H1 (cell line): Measurements from ENCODE around the gene PAX3. TPM values are rescaled to one million over a fixed set of nuclear protein-coding genes. Genes with fewer than 3 reads are reported as not detected.

ENCODE experiments used
- CTCF ChIA-PET: fragments of 300-600 bp; sonication (Branson Sonifier 250); formaldehyde crosslinking; loops from one replicate; lab custom pipeline; 2021; ENCODE audit not compliant: partially characterized antibody; lab: Charles Lee
- POLR2A ChIA-PET: fragments of 300-600 bp; sonication (Branson Sonifier 250); formaldehyde crosslinking; loops from one replicate; lab custom pipeline; 2021; ENCODE audit warnings: inconsistent platforms; ENCODE audit not compliant: partially characterized antibody; lab: Charles Lee
- DNase-seq, 2 experiments: peaks; one replicate each; pipeline versions ENCODE4 v3.0.0 to v3.0.0-alpha.2; 2010 to 2022; ENCODE audit warnings: low spot score in 2 of 2, low read depth in 1 of 2, mixed read lengths in 1 of 2
- FAIRE-seq: peaks from 2 replicates; lab custom pipeline; 2011; peaks lifted over from hg19 to GRCh38; lab: Jason Lieb, UNC
- H2AFZ ChIP-seq: 2 replicates; pipeline ENCODE4 v1.8.1; 2012; ENCODE audit warnings: low read length, inconsistent platforms
- H2AK5ac ChIP-seq: 2 replicates; pipeline ENCODE4 v1.6.1; 2013; ENCODE audit warnings: low read depth, low read length
- H2BK120ac ChIP-seq: replicated peaks from 2 replicates; pipeline ENCODE3; 2013; ENCODE audit warnings: low read depth, low read length, inconsistent platforms
- H2BK12ac ChIP-seq: 2 replicates; pipeline ENCODE4 v1.6.1; 2013; ENCODE audit warnings: low read depth, low read length
- H2BK15ac ChIP-seq: 2 replicates; pipeline ENCODE4 v1.6.1; 2013; ENCODE audit warnings: low read length
- H2BK20ac ChIP-seq: 2 replicates; pipeline ENCODE4 v1.6.1; 2013; ENCODE audit warnings: low read length
- H2BK5ac ChIP-seq: 2 replicates; pipeline ENCODE4 v1.6.1; 2013; ENCODE audit warnings: low read depth, low read length
- H3K14ac ChIP-seq: 2 replicates; pipeline ENCODE4 v1.6.1; 2013; ENCODE audit warnings: inconsistent platforms; ENCODE audit not compliant: insufficient read length
- H3K18ac ChIP-seq: 2 replicates; pipeline ENCODE4 v1.6.1; 2013; ENCODE audit warnings: low read length; ENCODE audit errors: extremely low read depth
- H3K23ac ChIP-seq: 2 replicates; pipeline ENCODE4 v1.6.1; 2013; ENCODE audit warnings: inconsistent platforms; ENCODE audit not compliant: insufficient read length
- H3K23me2 ChIP-seq: 2 replicates; pipeline ENCODE4 v1.6.1; 2013; ENCODE audit warnings: low read depth, low read length
- H3K27ac ChIP-seq: 2 replicates; pipeline ENCODE4 v1.6.1; 2011; ENCODE audit warnings: low read depth, low read length, inconsistent platforms
- H3K27me3 ChIP-seq, 4 experiments: replicated peaks in 1 of 4; 1 replicate in 1 of 4; 2 replicates in 3 of 4; pipeline versions ENCODE4 v1.6.1 to v1.8.1; 2011 to 2013; ENCODE audit warnings: low read length in 3 of 4, mild to moderate bottlenecking in 3 of 4, inconsistent platforms in 2 of 4, mixed read lengths in 2 of 4, moderate library complexity in 1 of 4; ENCODE audit not compliant: control insufficient read depth in 3 of 4, insufficient read depth in 3 of 4; ENCODE audit errors: extremely low read depth in 1 of 4
- H3K36me3 ChIP-seq, 4 experiments: 2 replicates each; pipeline versions ENCODE4 v1.6.1 to v1.8.1; 2011 to 2013; ENCODE audit warnings: mild to moderate bottlenecking in 4 of 4, low read length in 3 of 4, moderate library complexity in 2 of 4, control low read depth in 1 of 4, inconsistent platforms in 1 of 4; ENCODE audit not compliant: insufficient read depth in 4 of 4, control insufficient read depth in 2 of 4
- H3K4ac ChIP-seq: replicated peaks from 2 replicates; pipeline ENCODE3; 2013; ENCODE audit warnings: low read length, low read depth, mixed read lengths, inconsistent platforms; ENCODE audit not compliant: insufficient read length
- H3K4me1 ChIP-seq, 4 experiments: replicated peaks in 1 of 4; 1 replicate in 1 of 4; 2 replicates in 3 of 4; pipeline versions ENCODE4 v1.6.1 to v1.8.1; 2011 to 2013; ENCODE audit warnings: low read length in 3 of 4, inconsistent platforms in 2 of 4, mixed read lengths in 1 of 4; ENCODE audit not compliant: insufficient read depth in 4 of 4, control insufficient read depth in 3 of 4
- H3K4me2 ChIP-seq, 2 experiments: 2 replicates each; pipeline versions ENCODE4 v1.6.1 to v1.8.1; 2011 to 2013; ENCODE audit warnings: low read depth in 2 of 2, low read length in 2 of 2, control low read depth in 1 of 2, inconsistent platforms in 1 of 2, mild to moderate bottlenecking in 1 of 2; ENCODE audit not compliant: insufficient read depth in 1 of 2
- H3K4me3 ChIP-seq, 4 experiments: fragments of 200-600, 300-600 bp in 1 of 4; sonication (generic), shearing (Covaris generic), sonication (Bioruptor Twin) in 1 of 4; 2 replicates each; pipeline versions ENCODE4 v1.5.1 to v1.8.1; 2011 to 2016; ENCODE audit warnings: low read length in 4 of 4, low read depth in 3 of 4, control low read depth in 2 of 4, inconsistent platforms in 2 of 4, mild to moderate bottlenecking in 2 of 4, mixed read lengths in 1 of 4, moderate library complexity in 1 of 4; ENCODE audit not compliant: insufficient read depth in 2 of 4; ENCODE audit errors: extremely low read depth in 1 of 4
- H3K56ac ChIP-seq: replicated peaks from 2 replicates; pipeline ENCODE3; 2013; ENCODE audit warnings: low read depth, mild to moderate bottlenecking, mixed read lengths, low read length, inconsistent platforms; ENCODE audit not compliant: insufficient read length
- H3K79me1 ChIP-seq: 2 replicates; pipeline ENCODE4 v1.6.1; 2013; ENCODE audit warnings: low read depth, low read length, control low read depth
- H3K79me2 ChIP-seq, 2 experiments: 2 replicates each; pipeline versions ENCODE4 v1.6.1 to v1.8.1; 2012 to 2013; ENCODE audit warnings: low read length in 2 of 2, mild to moderate bottlenecking in 2 of 2, inconsistent platforms in 1 of 2; ENCODE audit not compliant: insufficient read depth in 2 of 2, control insufficient read depth in 1 of 2
- H3K9ac ChIP-seq, 4 experiments: replicated peaks in 1 of 4; 1 replicate in 1 of 4; 2 replicates in 3 of 4; pipeline versions ENCODE4 v1.6.1 to v1.8.1; 2011 to 2013; ENCODE audit warnings: low read depth in 3 of 4, low read length in 3 of 4, control low read depth in 2 of 4, mild to moderate bottlenecking in 2 of 4, moderate library complexity in 2 of 4, inconsistent platforms in 1 of 4; ENCODE audit errors: extremely low read depth in 1 of 4
- H3K9me3 ChIP-seq, 2 experiments: 2 replicates each; pipeline versions ENCODE4 v1.6.1 to v1.8.1; 2012 to 2013; ENCODE audit warnings: mild to moderate bottlenecking in 2 of 2, moderate library complexity in 2 of 2, control low read depth in 1 of 2, inconsistent platforms in 1 of 2, low read depth in 1 of 2, low read length in 1 of 2, mixed read lengths in 1 of 2; ENCODE audit not compliant: insufficient read depth in 2 of 2
- H4K20me1 ChIP-seq, 2 experiments: replicated peaks in 1 of 2; 2 replicates each; pipeline versions ENCODE3 to v1.8.1; 2011 to 2013; ENCODE audit warnings: inconsistent platforms in 2 of 2, low read length in 2 of 2, mild to moderate bottlenecking in 1 of 2; ENCODE audit not compliant: insufficient read depth in 2 of 2, control insufficient read depth in 1 of 2
- H4K5ac ChIP-seq: 2 replicates; pipeline ENCODE4 v1.6.1; 2013; ENCODE audit warnings: low read length, low read depth, mixed read lengths, inconsistent platforms; ENCODE audit not compliant: insufficient read length
- H4K8ac ChIP-seq: 2 replicates; pipeline ENCODE4 v1.8.0; 2013; ENCODE audit warnings: mild to moderate bottlenecking, moderate library complexity, low read length, inconsistent platforms; ENCODE audit not compliant: insufficient read depth; ENCODE audit errors: extremely low read depth
- H4K91ac ChIP-seq: replicated peaks from 2 replicates; pipeline ENCODE3; 2013; ENCODE audit warnings: low read length, mixed read lengths, inconsistent platforms; ENCODE audit not compliant: insufficient read length
- BACH1 ChIP-seq: IDR thresholded peaks from 2 replicates; pipeline ENCODE4 v1.6.1; 2012; ENCODE audit warnings: low read length, improper control_type of control experiment
- CBX8 ChIP-seq: fragments of 300-800, 300-1000 bp; sonication (generic); IDR thresholded peaks from 2 replicates; pipeline ENCODE4 v1.7.1; 2016; ENCODE audit warnings: low read depth, low read length, borderline replicate concordance
- EZH2 ChIP-seq: fragments of 200-600 bp; sonication (generic); IDR thresholded peaks from 2 replicates; pipeline ENCODE4 v1.7.1; 2012; ENCODE audit warnings: low read depth, mild to moderate bottlenecking, moderate library complexity, low read length, inconsistent platforms; ENCODE audit not compliant: severe bottlenecking
- GTF2F1 ChIP-seq: IDR thresholded peaks from 2 replicates; pipeline ENCODE4 v1.6.1; 2012; ENCODE audit warnings: low read depth, low read length, improper control_type of control experiment, borderline replicate concordance
- KDM5A ChIP-seq: fragments of 200-600 bp; IDR thresholded peaks from 2 replicates; pipeline ENCODE4 v1.7.1; 2012; ENCODE audit warnings: mild to moderate bottlenecking, low read length, inconsistent platforms, mixed read lengths
- RNF2 ChIP-seq: fragments of 200-900, 300-1000 bp; sonication (generic); IDR thresholded peaks from 2 replicates; pipeline ENCODE4 v1.7.1; 2016; ENCODE audit warnings: borderline replicate concordance, low read depth, mild to moderate bottlenecking, antibody characterized with exemption, low read length; ENCODE audit not compliant: poor library complexity, severe bottlenecking; ENCODE audit errors: missing control alignments
- SIN3A ChIP-seq, 2 experiments: IDR thresholded peaks in 1 of 2; conservative IDR thresholded peaks in 1 of 2; 2 replicates each; pipeline ENCODE4 v1.6.1; 2011 to 2012; ENCODE audit warnings: low read length in 2 of 2, improper control_type of control experiment in 1 of 2, low read depth in 1 of 2, mild to moderate bottlenecking in 1 of 2
- SUZ12 ChIP-seq: fragments of 200-600 bp; sonication (generic); IDR thresholded peaks from 2 replicates; pipeline ENCODE4 v1.6.1; 2012; ENCODE audit warnings: mild to moderate bottlenecking, inconsistent platforms, low read length, moderate library complexity, mixed read lengths
- WGBS, 2 experiments: shearing (Covaris generic) in 1 of 2; methylation state at CpG; one replicate each; pipeline versions ENCODE4 v1.1.6 to v1.1.7; 2013 to 2015; ENCODE audit warnings: low lambda C conversion rate in 2 of 2, mixed read lengths in 2 of 2, inconsistent platforms in 1 of 2, low coverage in 1 of 2, missing lambda C conversion rate in 1 of 2; ENCODE audit not compliant: insufficient replicate concordance in 2 of 2, insufficient coverage in 1 of 2, insufficient read length in 1 of 2; ENCODE audit errors: extremely low coverage in 1 of 2, missing lambda C conversion rate in 1 of 2; 5-methylcytosine and 5-hydroxymethylcytosine counted together
- polyA plus RNA-seq, 7 experiments: library from polyadenylated mRNA; depleted of rRNA in 3 of 7; stranded (reverse) in 5 of 7; unstranded in 2 of 7; fragments of >200 nt in 5 of 7; fragments of 200-250 nt in 2 of 7; gene quantifications; 1 replicate in 5 of 7; 2 replicates in 1 of 7; 4 replicates in 1 of 7; pipeline versions ENCODE4 v1.2.1 to v1.2.3, GENCODE V29; 2011 to 2013; ENCODE audit warnings: missing spikeins in 2 of 7, mixed read lengths in 2 of 7
- total RNA-seq: library from RNA; stranded (reverse); fragmentation: NEBNext Ultra II Directional; extraction: Animal tissue kit (Norgen Biotek cat#: 25700); gene quantifications from 2 replicates; pipeline ENCODE4 v1.2.1, GENCODE V29; 2021

PAX3 gene
- total and polyA plus RNA-seq, 2 of the 8 experiments (the other 6 are each of a cell fraction or from before 2014, with no cell fraction given), result 0.33 TPM; not detected in 1

GRCh38 chr2:222301796-222302118, 3.0 kb upstream of the PAX3 start:
- H2BK120ac ChIP-seq, result no peak overlapping the region
- DNase-seq, result no peak
- H3K4ac ChIP-seq, result no peak overlapping the region
- H3K14ac ChIP-seq, result no peak overlapping the region
- no peak overlapping the region for H2BK5ac ChIP-seq
- no peak overlapping the region for H2BK20ac ChIP-seq
- no peaks in the 10 kb centered on the region for H3K9me3 ChIP-seq
- H2AFZ ChIP-seq, result no peak overlapping the region
- no peak overlapping the region for H3K18ac ChIP-seq
- H2BK12ac ChIP-seq, result 0 out of 2 replicates have a peak overlapping the region, but pooled peaks have one; percentile 55
- no peak overlapping the region for H3K56ac ChIP-seq
- peak overlapping the region in 1 of 2 experiments; percentile 32; a peak in 1 of 4 replicates for H3K4me2 ChIP-seq
- no peak overlapping the region; the same call in 1 of the 2 replicates for H2BK15ac ChIP-seq
- H4K5ac ChIP-seq, result no peak overlapping the region
- H3K9ac ChIP-seq, result no peak overlapping the region
- TF ChIP-seq BACH1 (no peak), CBX8 (peak; percentile 90; the same call in 1 of the 2 replicates), RNF2 (peak; percentile 95), SUZ12 (peak; percentile 20; the same call in 1 of the 2 replicates), GTF2F1 (no peak), KDM5A (no peak), EZH2 (peak; percentile 46), SIN3A (conservative IDR thresholded peaks at IDR 0.05 in 1 of 2, IDR thresholded peaks at IDR 0.05 in 1 of 2; ENCODE audit: low read depth in 1 of 2, low read length in 2 of 2) (no peak)
- H3K23me2 ChIP-seq, result peaks cover 2% of the 10 kb centered on the region; the same call in 1 of the 2 replicates
- no peak overlapping the region for H3K23ac ChIP-seq
- H3K27me3 ChIP-seq, result peaks cover 95 to 100% (median 100%) of the 10 kb centered on the region in 4 experiments
- no peak overlapping the region for H3K27ac ChIP-seq
- H3K36me3 ChIP-seq, result no peaks in the 10 kb centered on the region; a peak in 1 of 8 replicates
- peaks cover 15 to 32% (median 24%) of the 10 kb centered on the region in 4 experiments for H3K4me1 ChIP-seq
- H2AK5ac ChIP-seq, result 0 out of 2 replicates have a peak overlapping the region, but pooled peaks have one; percentile 57
- no peak overlapping the region for H4K8ac ChIP-seq
- CTCF ChIA-PET, result interaction anchor here (0.6 to 3.1 kb wide), 8 partner anchors 9 to 332 kb away, joined by 3 to 12 read pairs (median 4); no protein-coding TSS in a partner anchor
- no peak overlapping the region for H4K91ac ChIP-seq
- H3K4me3 ChIP-seq, result no peak overlapping the region
- H3K79me1 ChIP-seq, result no peaks in the 10 kb centered on the region
- no peaks in the 10 kb centered on the region for H3K79me2 ChIP-seq
- H4K20me1 ChIP-seq, result peaks cover 15 to 34% of the 10 kb centered on the region in 2 experiments
- FAIRE-seq, result no peak
- POLR2A ChIA-PET, result interaction anchor here (1.3 to 2.7 kb wide), 2 partner anchors 10 to 11 kb away, joined by 3 to 12 read pairs; no protein-coding TSS in a partner anchor
- WGBS, 2 experiments, result 1% methylated on average over 13 of the region's 16 CpGs; no CpG with 5 or more reads in 1 of the 2 experiments
